MG63 (cell line): ENCODE data around the gene PTPRF. TPM values are rescaled to one million over a fixed set of nuclear protein-coding genes. Genes with fewer than 3 reads are reported as not detected.
"Not testable (repeated sequence)": the region's sequence is repeated elsewhere in the genome, so short reads cannot be mapped to it uniquely, and the experiment has no call there.

Experiments used
- DNase-seq: peaks from one replicate; pipeline ENCODE4 v3.0.0-alpha.2; 2020
- H3K27me3 ChIP-seq: fragments of 250-450 bp; sonication (Bioruptor Pico); 2 replicates; pipeline ENCODE4 v1.5.1; 2020; ENCODE audit warnings: mild to moderate bottlenecking, moderate library complexity
- H3K36me3 ChIP-seq: fragments of 250-450 bp; sonication (Bioruptor Pico); 2 replicates; pipeline ENCODE4 v1.5.1; 2020; ENCODE audit warnings: mild to moderate bottlenecking, moderate library complexity
- H3K4me3 ChIP-seq: fragments of 250-450 bp; sonication (Bioruptor Pico); 2 replicates; pipeline ENCODE4 v1.5.1; 2020; ENCODE audit warnings: mild to moderate bottlenecking, moderate library complexity
- H3K9me3 ChIP-seq: fragments of 250-450 bp; sonication (Bioruptor Pico); 2 replicates; pipeline ENCODE4 v1.5.1; 2020; ENCODE audit warnings: mild to moderate bottlenecking, moderate library complexity
- total RNA-seq: library from RNA; depleted of rRNA; stranded (reverse); fragments of >200 nt; shearing (Covaris generic); gene quantifications from 2 replicates; pipeline ENCODE4 v1.2.3, GENCODE V29; 2014; ENCODE audit warnings: low replicate concordance

The PTPRF gene
- total RNA-seq, 1 experiment from 2014 or later, result 33.0 TPM

DNA sequence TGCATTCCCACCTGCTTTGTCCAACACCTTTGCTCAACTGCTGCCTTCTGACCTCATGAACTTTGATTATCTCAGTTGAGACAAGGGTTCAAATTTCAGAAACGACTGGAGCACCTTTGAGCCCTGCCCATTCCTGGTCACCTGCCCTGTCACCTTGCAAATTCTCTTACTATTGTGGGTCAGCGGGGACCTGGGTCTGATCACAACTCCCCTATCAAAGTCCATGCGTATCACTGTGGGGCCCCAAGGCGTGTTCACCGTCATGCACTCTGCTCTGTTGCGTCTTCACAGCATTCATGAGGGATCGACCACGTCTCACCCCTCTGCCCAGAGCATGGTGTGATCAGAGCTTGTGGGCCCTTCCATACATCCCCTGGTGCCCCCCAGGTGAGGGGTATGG, 12.9 kb downstream of the PTPRF start:
- H3K9me3 ChIP-seq, result no peaks in the 10 kb centered on the region
- no peak for DNase-seq
- H3K4me3 ChIP-seq, result no peak overlapping the region
- no peaks in the 10 kb centered on the region for H3K36me3 ChIP-seq
- no peaks in the 10 kb centered on the region for H3K27me3 ChIP-seq

DNA sequence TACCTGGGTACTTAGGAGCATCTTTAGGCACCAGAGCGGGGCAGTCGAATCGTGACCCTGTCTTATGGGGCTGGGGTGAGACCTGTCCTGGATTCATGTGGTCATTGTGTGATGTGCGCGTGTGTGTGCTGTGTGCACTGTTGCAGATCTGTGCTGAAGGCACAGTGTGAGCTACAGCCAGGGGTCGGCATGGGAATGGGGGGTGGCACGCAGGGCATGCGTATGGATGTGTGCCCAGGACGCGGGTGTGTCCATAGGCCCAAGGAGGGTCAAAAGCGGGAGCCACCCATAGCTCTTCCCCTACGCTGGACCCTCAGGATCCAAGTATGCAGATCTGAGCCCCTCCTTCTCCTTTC, 14.6 kb downstream of the PTPRF start:
- Histone ChIP-seq H3K36me3 (no peaks in the 10 kb centered on the region), H3K9me3 (no peaks in the 10 kb centered on the region), H3K27me3 (no peaks in the 10 kb centered on the region), H3K4me3 (no peak overlapping the region)
- no peak for DNase-seq

GRCh38 chr1:43545695-43546387, 15.2 kb downstream of the PTPRF start:
- Histone ChIP-seq H3K36me3 (no peaks in the 10 kb centered on the region), H3K27me3 (no peaks in the 10 kb centered on the region), H3K9me3 (no peaks in the 10 kb centered on the region), H3K4me3 (no peak overlapping the region)
- peak; percentile 9 for DNase-seq

- Histone ChIP-seq H3K9me3 (no peaks in the 10 kb centered on the region), H3K27me3 (no peaks in the 10 kb centered on the region), H3K36me3 (no peaks in the 10 kb centered on the region), H3K4me3 (no peak overlapping the region)
- no peak for DNase-seq
Measured at GRCh38 chr1:43546388-43547100, 15.9 kb downstream of the PTPRF start.

DNA sequence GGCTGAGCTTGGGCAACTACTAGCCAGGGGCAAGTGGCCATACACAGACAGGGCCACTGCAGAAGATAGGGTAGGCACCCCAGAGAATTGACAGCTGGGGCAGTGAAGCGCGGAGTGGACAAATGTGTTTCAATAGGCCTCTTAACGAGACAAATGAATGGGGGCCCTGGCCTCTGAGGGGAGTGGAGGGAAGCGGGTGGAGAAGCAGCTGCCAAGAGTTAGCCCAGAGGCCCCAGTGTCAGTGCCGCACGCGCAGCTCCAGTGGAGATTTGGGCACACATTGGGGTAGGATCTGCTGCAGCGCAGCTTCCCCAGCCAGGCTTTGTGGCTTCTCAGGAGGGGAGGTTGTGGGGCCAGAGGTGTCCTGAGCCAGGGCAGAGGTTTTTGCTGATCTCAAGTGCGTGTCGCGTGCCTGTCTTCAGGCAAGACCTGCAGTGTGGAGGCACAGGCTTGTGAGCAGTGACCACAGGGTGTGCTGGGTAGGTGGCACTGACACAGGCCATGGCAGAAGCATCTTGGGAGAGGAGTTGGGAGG, 16.9 kb downstream of the PTPRF start:
- Histone ChIP-seq H3K27me3 (no peaks in the 10 kb centered on the region), H3K4me3 (no peak overlapping the region), H3K9me3 (no peaks in the 10 kb centered on the region), H3K36me3 (no peaks in the 10 kb centered on the region)
- no peak for DNase-seq

DNA sequence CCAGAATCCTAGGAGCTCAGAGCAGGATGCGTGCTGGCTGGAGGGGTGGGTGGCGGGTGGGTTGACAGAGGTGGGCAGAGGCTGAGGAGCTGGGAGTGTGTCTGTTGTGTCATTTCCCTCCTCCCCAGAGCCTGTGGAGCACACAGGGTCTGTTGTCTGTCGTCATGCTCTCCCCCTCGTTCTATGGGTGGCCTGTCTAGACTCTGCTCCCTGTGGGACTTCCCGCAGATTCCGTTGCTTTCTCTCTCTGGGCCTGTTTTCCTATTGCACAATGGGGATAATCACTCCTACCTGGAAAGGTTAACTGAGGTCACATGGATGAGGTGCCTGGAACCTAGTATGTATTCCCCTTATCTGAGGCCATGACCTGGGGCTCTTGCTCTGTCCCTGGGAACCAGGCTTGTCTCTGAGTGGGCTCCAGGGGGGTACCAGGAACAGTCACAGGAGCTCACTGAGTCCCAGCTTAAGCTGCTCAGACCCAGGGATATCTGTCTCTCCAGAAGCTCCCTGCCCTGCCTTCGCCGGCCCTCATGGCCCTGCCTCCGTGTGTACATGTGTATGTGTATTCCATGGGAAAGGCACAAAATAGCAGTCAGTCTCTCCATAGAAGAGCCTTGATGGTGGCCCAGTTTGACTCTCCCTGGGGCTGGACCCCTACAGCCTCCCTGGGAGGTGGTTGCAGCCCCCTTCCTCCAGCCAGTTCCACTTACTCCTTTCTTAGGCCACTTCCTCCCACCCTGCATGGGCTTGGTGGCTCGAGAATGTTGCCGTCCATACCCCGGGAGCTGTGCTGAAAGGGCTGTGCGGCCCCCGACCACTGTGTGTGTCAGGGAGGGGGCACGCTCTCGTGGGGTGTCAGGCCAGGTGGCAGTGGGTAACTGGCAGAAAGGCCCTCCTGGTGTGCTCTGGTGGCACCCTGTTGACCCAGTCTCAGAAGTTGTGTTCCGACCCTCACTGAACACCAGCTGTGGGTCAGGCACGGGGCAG, 17.9 kb downstream of the PTPRF start:
- H3K27me3 ChIP-seq, result no peaks in the 10 kb centered on the region
- no peak for DNase-seq
- no peaks in the 10 kb centered on the region for H3K9me3 ChIP-seq

DNA sequence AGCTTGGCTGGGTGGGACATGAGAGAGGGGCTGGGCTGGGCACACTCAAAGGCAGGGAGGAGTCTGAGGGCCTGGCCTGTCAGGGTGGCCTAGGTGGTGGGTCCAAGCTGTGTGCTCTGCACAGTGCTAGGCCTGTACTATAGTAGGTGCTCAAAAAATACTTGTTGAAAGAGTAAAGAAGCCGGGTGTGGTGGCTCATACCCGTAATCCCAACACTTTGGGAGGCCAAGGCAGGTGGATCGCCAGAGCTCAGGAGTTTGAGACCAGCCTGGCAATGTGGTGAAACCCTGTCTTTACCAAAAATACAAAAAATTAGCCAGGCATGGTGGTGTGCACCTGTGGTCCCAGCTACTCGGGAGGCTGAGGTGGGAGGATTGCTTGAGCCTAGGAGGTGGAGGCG, 18.7 kb downstream of the PTPRF start:
- not testable (repeated sequence) for H3K36me3 ChIP-seq, H3K4me3 ChIP-seq, DNase-seq, H3K27me3 ChIP-seq, H3K9me3 ChIP-seq

More for the DNA sequence above, 17.9 kb downstream of the PTPRF start:
- Histone ChIP-seq H3K4me3 (no peak overlapping the region), H3K36me3 (no peaks in the 10 kb centered on the region)

DNA sequence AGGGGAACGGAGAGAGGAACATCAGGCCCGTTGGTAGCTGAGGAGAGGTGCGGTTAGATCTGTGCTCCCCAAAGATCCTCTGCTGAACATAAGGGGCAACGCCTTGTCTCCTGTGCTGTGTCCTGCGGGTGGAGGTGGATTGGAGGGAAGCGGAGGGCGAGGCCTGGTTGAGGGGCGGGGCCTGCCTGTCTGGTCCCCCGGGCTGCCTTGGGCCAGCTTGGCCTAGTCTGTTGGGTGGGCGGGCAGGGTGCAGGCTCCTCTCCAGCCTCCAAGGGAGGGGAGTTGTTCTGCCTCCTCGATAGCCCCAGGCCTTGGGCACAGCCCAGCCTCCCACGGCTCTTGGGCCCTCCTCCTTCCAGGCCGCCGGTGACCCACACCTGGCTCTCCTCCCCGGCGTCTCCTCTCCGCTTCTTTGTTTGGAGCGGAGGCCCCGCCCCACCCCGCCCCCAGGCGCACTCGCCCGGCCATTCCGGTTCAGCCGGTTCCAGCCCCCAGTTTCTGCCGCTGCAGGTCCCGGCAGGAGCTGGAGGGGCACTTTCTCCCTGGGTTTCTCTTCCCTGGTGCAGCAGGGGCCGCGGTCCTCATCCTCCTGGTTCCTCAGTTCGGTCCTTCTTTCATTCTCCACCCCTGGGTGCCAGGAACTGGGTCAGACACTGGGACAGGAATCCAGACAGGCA, 19.4 kb downstream of the PTPRF start:
- Histone ChIP-seq H3K27me3 (no peaks in the 10 kb centered on the region), H3K9me3 (no peaks in the 10 kb centered on the region), H3K4me3 (no peak overlapping the region), H3K36me3 (no peaks in the 10 kb centered on the region; the same call in 1 of the 2 replicates)
- DNase-seq, result no peak

GRCh38 chr1:43550598-43551246, 20.0 kb downstream of the PTPRF start:
- H3K9me3 ChIP-seq, result no peaks in the 10 kb centered on the region

DNA sequence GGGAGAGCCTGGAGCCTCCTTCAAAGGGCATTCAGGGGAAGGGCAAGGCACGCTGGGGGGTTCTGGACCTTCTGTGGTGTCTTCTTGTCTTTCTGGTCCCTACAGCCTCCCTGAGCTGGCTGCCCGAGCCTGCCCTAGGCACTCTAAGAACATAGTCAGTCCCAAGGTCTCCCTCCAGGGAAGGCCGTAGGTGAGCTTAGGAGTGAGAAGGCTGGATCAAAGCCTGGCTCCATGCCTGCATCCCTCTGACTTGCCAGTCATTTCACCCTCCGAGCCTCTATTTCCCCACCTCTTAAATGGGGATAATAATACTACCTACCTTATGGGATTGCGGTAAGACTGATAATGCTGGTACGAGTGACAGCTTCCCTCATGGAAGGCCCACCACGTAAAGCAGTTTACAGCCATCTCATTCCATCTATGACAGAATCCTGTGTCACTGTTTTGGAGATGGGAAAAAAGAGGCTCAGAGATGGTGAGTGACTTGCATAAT, 20.8 kb downstream of the PTPRF start:
- Histone ChIP-seq H3K4me3 (no peak overlapping the region), H3K36me3 (no peaks in the 10 kb centered on the region; the same call in 1 of the 2 replicates), H3K27me3 (no peaks in the 10 kb centered on the region), H3K9me3 (no peaks in the 10 kb centered on the region)
- no peak for DNase-seq

More at GRCh38 chr1:43550598-43551246, 20.0 kb downstream of the PTPRF start:
- no peaks in the 10 kb centered on the region; the same call in 1 of the 2 replicates for H3K36me3 ChIP-seq
- H3K4me3 ChIP-seq, result no peak overlapping the region
- no peaks in the 10 kb centered on the region for H3K27me3 ChIP-seq
- no peak for DNase-seq

- Histone ChIP-seq H3K9me3 (no peaks in the 10 kb centered on the region), H3K27me3 (no peaks in the 10 kb centered on the region), H3K36me3 (no peaks in the 10 kb centered on the region; the same call in 1 of the 2 replicates), H3K4me3 (no peak overlapping the region)
- DNase-seq, result no peak
Measured at GRCh38 chr1:43552059-43552742, 21.5 kb downstream of the PTPRF start.

GRCh38 chr1:43552813-43553212, 22.1 kb downstream of the PTPRF start:
- H3K9me3 ChIP-seq, result no peaks in the 10 kb centered on the region
- no peak for DNase-seq
- H3K4me3 ChIP-seq, result no peak overlapping the region
- no peaks in the 10 kb centered on the region for H3K27me3 ChIP-seq
- H3K36me3 ChIP-seq, result no peaks in the 10 kb centered on the region; the same call in 1 of the 2 replicates

DNA sequence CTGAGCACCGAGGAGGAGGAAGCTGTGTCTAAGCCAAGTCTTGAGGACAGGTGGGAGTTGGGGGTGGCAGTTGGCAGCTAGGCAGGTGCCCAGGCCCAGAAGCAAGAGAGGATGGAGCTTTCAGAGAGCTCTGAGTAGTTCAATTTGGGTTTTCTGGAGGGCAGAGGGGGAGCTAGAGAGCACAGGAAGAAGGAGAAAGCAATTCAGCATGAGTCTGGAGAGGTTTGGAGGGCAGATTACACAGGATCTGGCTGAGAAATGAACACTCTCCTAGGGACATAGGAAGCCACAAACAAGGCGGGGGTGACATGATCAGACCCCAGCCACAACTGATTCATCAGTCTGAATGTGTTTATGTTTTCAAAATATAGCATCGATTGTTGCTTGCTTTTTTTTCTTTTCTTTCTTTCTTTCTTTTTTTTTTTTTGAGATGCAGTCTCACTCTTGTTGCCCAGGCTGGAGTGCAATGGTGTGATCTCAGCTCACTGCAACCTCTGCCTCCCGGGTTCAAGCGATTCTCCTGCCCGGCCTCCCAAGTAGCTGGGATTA, 23.8 kb downstream of the PTPRF start:
- DNase-seq, result peak; percentile 40
- no peaks in the 10 kb centered on the region; the same call in 1 of the 2 replicates for H3K36me3 ChIP-seq
- H3K4me3 ChIP-seq, result no peak overlapping the region
- H3K9me3 ChIP-seq, result no peaks in the 10 kb centered on the region
- H3K27me3 ChIP-seq, result no peaks in the 10 kb centered on the region

GRCh38 chr1:43556782-43557181, 26.1 kb downstream of the PTPRF start:
- H3K36me3 ChIP-seq, result no peaks in the 10 kb centered on the region; the same call in 1 of the 2 replicates
- H3K9me3 ChIP-seq, result no peaks in the 10 kb centered on the region
- no peak for DNase-seq
- no peaks in the 10 kb centered on the region for H3K27me3 ChIP-seq
- no peak overlapping the region for H3K4me3 ChIP-seq

DNA sequence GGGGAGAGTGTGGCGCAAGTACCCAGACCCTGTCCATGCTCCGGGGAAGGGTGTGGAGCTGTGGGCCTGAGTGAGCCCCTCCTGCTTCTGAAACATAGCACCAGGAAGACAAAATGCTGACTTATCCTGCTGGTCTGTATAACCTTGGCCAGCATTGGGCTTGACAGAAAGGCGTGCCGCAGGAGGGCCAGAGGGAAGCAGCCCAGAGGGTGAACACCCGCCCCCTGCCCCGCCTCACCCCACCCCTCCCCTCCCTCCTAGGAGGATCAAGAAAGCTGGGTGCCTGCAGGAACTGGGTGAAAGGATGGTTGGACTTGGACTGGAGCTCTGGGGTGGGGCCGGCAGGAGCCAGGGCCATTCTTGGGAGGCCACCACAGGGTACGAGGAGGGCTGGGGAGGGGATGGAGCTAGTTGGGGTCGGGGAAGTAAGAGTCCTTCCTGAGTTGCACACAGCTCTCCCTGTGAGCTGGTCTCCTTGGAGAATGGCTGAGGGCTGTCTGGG, 27.1 kb downstream of the PTPRF start:
- no peaks in the 10 kb centered on the region for H3K27me3 ChIP-seq
- H3K36me3 ChIP-seq, result no peaks in the 10 kb centered on the region; the same call in 1 of the 2 replicates
- no peaks in the 10 kb centered on the region for H3K9me3 ChIP-seq
- DNase-seq, result peak; percentile 17
- no peak overlapping the region for H3K4me3 ChIP-seq
